ENCODE measurements around the gene SLC7A8. TPM values are rescaled to one million over a fixed set of nuclear protein-coding genes. Genes with fewer than 3 reads are reported as not detected.

The SLC7A8 gene
- total RNA-seq, 2 donors from 2014 or later: 18.4 to 28.0 TPM

DNA sequence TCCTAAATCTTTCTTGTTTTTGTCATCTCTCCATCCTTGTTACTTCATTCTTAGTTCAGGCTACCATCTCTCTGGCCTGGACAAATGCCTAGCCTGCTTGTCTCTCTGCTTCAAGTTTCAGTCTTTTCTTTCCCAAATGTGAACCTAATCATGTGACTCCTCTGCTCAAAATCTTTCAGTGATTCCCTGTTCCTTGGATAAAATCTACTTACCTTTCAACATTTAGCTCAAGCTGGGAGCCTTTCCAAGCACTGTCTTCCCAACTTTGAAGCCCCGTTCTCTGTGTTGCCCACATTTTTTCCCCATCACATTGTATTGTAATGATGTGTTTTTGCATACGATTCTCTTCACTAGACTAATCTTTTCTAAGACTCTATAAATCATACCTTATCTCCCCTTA is 24.7 kb downstream of the SLC7A8 start:
- no peak for ATAC-seq (ENCODE audit: insufficient number of reproducible peaks, low FRiP score, low read depth)
- H3K27me3 ChIP-seq (replicated peaks; ENCODE audit: insufficient read depth): no peaks in the 10 kb centered on the region
- no peaks in the 10 kb centered on the region for H3K9me3 ChIP-seq
- H3K4me3 ChIP-seq: no peak overlapping the region
- TF ChIP-seq, protein P1, sequence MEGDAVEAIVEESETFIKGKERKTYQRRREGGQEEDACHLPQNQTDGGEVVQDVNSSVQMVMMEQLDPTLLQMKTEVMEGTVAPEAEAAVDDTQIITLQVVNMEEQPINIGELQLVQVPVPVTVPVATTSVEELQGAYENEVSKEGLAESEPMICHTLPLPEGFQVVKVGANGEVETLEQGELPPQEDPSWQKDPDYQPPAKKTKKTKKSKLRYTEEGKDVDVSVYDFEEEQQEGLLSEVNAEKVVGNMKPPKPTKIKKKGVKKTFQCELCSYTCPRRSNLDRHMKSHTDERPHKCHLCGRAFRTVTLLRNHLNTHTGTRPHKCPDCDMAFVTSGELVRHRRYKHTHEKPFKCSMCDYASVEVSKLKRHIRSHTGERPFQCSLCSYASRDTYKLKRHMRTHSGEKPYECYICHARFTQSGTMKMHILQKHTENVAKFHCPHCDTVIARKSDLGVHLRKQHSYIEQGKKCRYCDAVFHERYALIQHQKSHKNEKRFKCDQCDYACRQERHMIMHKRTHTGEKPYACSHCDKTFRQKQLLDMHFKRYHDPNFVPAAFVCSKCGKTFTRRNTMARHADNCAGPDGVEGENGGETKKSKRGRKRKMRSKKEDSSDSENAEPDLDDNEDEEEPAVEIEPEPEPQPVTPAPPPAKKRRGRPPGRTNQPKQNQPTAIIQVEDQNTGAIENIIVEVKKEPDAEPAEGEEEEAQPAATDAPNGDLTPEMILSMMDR (IDR thresholded peaks at IDR 0.05): no peak
- peaks cover under 1% of the 10 kb centered on the region for H3K36me3 ChIP-seq
- no peak overlapping the region for H3K27ac ChIP-seq
- DNase-seq (ENCODE audit: low spot score): no peak
- H3K4me1 ChIP-seq (ENCODE audit: control insufficient read depth in 1 of 2, low read depth in 2 of 2): peaks cover 12 to 29% of the 10 kb centered on the region in 2 donors

DNA sequence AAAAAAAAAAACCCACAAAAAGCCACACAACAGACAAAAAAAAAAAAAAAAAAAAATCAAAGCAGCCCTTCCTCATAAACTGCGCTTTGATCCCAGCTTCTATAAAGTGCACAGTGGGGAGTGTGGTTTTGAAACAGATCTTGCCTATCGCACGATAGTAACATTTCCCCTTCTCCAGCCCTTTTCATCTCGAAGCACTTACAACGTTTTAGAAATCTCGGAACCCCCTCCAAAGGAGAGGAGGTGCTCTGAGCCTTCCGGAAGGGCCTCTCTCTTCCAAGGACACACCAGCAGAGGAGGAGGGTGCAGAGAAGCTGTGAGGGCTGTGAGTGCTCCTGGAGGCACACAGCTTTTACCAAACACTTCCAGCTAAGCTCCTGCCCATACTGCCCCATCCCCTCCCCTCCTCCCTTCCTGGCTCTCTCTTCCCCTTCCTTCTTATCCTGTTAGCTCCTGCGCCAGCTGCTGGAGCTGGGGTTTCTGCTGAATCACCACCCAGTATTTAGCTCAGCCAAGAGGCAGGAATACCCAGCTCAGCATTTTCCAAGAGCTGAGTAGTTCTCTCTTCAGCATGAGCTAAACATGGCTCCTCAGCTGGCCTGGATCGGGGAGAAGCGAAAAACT is 28.4 kb downstream of the SLC7A8 start:
- TF ChIP-seq, protein P1 (IDR thresholded peaks at IDR 0.05): no peak
- Histone ChIP-seq H3K36me3 (no peaks in the 10 kb centered on the region), H3K9me3 (no peaks in the 10 kb centered on the region), H3K4me3 (peak overlapping the region; percentile 67), H3K4me1 (ENCODE audit: control insufficient read depth in 1 of 2, low read depth in 2 of 2) (peaks cover 17 to 45% of the 10 kb centered on the region in 2 donors), H3K27ac (peak overlapping the region; percentile 91 to 93), H3K27me3 (replicated peaks; ENCODE audit: insufficient read depth) (no peaks in the 10 kb centered on the region)
- ATAC-seq (ENCODE audit: insufficient number of reproducible peaks, low FRiP score, low read depth) (peak; percentile 67), DNase-seq (ENCODE audit: low spot score) (peak; percentile 75)

DNA sequence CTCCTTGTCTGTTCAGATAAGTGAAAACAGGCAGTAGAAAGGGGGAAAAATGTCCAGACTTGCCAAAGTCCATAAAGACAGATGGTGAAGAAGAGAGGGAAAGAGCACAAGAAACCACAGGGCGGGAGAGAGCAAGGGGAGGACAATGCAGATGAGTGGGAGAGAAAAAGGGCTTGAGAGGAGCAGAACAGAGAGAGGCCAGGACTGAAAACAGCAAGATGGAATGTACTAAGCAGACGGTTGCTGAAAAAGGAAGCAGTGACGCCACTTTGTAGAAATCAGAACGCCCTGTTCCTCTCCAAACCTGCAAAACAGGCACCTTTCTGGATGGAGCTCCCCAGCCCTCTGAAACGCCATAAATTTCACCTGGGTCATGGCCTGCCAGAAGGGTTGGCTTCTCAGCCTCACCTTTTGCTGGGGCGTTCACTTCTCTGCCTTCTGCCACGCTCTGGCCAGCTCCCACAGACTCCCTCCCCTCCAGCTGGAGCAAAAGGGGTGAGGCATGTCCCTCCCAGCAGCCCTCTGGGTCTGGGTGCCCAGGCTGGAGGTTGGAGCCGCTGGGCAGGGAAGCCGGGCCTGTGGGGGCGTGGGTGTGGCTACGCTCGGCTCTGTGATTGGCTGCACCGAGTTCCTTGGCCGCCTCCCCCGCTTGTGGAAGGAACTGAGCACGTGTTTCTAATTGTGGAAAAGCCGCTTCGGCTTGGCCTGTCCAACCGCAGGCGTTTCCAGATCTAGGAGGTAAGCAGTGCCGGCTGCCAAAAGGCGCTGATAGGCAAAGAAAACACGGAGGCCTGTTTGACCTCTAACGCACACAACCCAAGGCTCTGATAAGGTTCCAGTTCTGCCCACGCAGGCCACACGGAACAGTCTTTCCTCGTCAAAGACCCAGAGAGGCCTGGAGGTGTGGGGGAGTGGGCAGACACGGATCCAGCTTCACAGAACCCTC is 29.3 kb downstream of the SLC7A8 start:
- Histone ChIP-seq H3K4me1 (ENCODE audit: control insufficient read depth in 1 of 2, low read depth in 2 of 2) (peaks cover 17 to 45% of the 10 kb centered on the region in 2 donors), H3K9me3 (no peaks in the 10 kb centered on the region), H3K36me3 (no peaks in the 10 kb centered on the region), H3K27me3 (replicated peaks; ENCODE audit: insufficient read depth) (no peaks in the 10 kb centered on the region), H3K4me3 (peak overlapping the region; percentile 67), H3K27ac (peak overlapping the region; percentile 91 to 93)
- TF ChIP-seq, protein P1 (IDR thresholded peaks at IDR 0.05): no peak
- ATAC-seq (ENCODE audit: insufficient number of reproducible peaks, low FRiP score, low read depth): peak; percentile 90
- DNase-seq (ENCODE audit: low spot score): peak; percentile 78

DNA sequence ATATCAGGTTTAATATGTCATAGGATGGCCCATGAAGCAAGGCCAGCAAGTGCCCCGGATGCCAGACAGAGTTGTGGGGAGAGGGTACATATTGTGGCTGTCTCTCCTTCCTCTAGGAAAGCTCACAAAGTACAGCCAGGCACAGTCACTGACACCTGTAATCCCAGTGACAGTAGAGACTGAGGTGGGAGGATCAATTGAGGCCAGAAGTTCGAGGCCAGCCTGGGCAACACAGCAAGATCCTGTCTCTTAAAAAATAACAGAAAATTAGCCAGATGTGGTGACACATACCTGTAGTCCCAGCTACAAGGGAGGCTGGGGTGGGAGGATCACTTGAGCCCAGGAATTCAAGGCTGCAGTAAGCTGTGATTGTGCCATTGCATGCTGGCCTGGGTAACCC is 32.1 kb downstream of the SLC7A8 start:
- H3K27me3 ChIP-seq (replicated peaks; ENCODE audit: insufficient read depth): no peaks in the 10 kb centered on the region
- no peak overlapping the region for H3K4me3 ChIP-seq
- H3K36me3 ChIP-seq: no peaks in the 10 kb centered on the region
- TF ChIP-seq, protein P1 (IDR thresholded peaks at IDR 0.05): no peak
- no peak for ATAC-seq (ENCODE audit: insufficient number of reproducible peaks, low FRiP score, low read depth)
- H3K27ac ChIP-seq: peak overlapping the region in 1 of 2 donors; percentile 91
- no peaks in the 10 kb centered on the region for H3K9me3 ChIP-seq
- no peak for DNase-seq (ENCODE audit: low spot score)
- peaks cover 20 to 51% of the 10 kb centered on the region in 2 donors for H3K4me1 ChIP-seq (ENCODE audit: control insufficient read depth in 1 of 2, low read depth in 2 of 2)

DNA sequence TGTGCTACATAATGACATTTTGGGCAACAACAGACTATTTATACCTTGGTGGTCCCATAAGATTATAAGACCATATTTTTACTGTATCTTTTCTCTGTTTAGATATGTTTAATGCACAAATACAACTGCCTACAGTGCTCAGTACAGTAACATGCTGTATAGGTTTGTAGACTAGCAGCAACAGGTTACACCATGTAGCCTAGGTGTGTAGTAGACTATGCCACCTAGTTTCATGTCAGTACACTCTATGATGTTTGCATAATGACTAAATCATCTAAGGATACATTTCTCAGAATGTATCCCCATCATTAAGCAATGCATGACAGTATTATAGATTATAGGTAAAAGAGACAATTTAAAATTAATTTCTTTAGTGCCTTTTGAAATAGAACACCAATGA is 33.7 kb downstream of the SLC7A8 start:
- peaks cover 15 to 43% of the 10 kb centered on the region in 2 donors for H3K4me1 ChIP-seq (ENCODE audit: control insufficient read depth in 1 of 2, low read depth in 2 of 2)
- no peaks in the 10 kb centered on the region for H3K27me3 ChIP-seq (replicated peaks; ENCODE audit: insufficient read depth)
- DNase-seq (ENCODE audit: low spot score) (no peak), ATAC-seq (ENCODE audit: insufficient number of reproducible peaks, low FRiP score, low read depth) (no peak)
- no peak overlapping the region for H3K27ac ChIP-seq
- no peaks in the 10 kb centered on the region for H3K9me3 ChIP-seq
- TF ChIP-seq, protein P1 (IDR thresholded peaks at IDR 0.05): no peak
- H3K36me3 ChIP-seq: no peaks in the 10 kb centered on the region
- no peak overlapping the region for H3K4me3 ChIP-seq

All from thoracic aorta (tissue), 2 donors.